HG03354 (cell line): ENCODE measurements around the gene CMTM8.
"Not testable (repeated sequence)": the region's sequence is repeated elsewhere in the genome, so short reads cannot be mapped to it uniquely, and the experiment has no call there.

Experiments used
- ATAC-seq: cut with Tn5 transposase; IDR thresholded peaks from one replicate; pipeline ENCODE4 v1.9.1; 2021; ENCODE audit warnings: mild to moderate bottlenecking; ENCODE audit not compliant: unreplicated experiment, poor library complexity, severe bottlenecking

Gene CMTM8, protein sequence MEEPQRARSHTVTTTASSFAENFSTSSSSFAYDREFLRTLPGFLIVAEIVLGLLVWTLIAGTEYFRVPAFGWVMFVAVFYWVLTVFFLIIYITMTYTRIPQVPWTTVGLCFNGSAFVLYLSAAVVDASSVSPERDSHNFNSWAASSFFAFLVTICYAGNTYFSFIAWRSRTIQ

GRCh38 chr3:32238453-32239306 is at the start of gene CMTM8:
TSS of gene CMTM8 (plus strand) at chr3:32238680. CDS start at chr3:32238973, 293 bp downstream.
- ATAC-seq: peak; percentile 67

DNA sequence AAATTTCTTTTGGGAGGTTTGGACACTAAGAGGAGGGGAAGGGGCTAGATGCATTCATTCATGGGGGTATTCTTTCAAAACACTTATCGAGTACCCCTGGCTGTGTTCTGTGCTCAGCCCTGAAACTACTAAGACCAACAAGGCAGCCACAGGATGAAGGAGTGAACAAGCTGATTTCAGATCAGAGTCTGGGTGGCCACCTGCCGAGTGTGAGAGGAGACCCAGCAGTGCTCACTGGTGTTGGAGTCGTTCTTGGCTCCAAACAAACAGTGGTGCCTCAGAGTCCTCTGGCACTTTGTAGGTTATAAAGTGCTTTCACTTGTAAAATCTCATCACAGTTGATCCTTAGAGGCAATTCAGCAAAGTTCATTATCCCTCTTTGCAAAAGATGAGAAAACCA is 48.8 kb upstream of the CMTM8 start:
- no peak for ATAC-seq

- not testable (repeated sequence) for ATAC-seq
Measured at GRCh38 chr3:32190556-32190955, 47.9 kb upstream of the CMTM8 start.

- ATAC-seq: no peak
Measured at GRCh38 chr3:32193101-32193500, 45.4 kb upstream of the CMTM8 start.

DNA sequence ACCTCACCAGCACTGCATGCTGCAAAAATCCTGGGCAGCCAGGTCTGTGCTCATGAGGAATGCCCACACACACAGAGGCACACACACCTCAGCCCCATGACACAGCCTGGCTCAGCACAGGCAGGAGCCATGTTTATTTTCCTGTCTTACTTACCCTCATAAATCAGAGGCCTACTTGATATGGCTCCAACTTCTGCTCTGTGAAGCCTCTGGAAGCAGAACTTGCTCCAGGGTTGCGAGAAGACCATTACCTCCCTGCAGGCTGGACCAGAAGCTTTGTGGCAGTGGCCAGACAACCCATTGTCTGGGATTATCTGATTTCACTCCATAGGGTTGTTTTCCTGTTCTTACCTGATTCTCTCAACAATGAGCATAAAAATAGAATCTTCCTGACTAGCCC is 43.8 kb upstream of the CMTM8 start:
- ATAC-seq: no peak

DNA sequence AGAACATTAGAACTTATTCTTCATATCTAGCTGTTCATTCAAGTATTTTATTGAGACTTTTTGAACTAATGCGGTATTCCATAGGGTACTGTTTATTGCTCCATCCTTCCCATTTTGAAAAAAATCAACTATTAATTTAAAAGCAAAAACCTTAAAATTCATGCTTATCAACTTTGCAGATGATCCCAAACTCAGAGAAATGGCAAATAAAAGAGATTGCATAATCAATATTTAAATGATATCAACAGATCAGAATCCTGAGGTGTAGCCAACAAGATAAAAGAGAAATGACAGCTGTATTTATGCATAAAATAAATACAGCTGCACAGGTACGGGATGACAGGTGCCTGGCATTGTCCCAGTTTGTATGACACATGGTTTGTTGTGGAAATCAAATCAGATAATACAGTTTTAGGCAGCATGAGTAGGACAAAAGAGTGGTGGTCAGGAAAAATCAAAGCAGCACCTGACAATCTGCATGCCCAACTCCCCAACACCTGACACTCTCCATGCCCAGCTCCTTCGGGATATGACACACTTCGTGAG is 42.4 kb upstream of the CMTM8 start:
- ATAC-seq: no peak

DNA sequence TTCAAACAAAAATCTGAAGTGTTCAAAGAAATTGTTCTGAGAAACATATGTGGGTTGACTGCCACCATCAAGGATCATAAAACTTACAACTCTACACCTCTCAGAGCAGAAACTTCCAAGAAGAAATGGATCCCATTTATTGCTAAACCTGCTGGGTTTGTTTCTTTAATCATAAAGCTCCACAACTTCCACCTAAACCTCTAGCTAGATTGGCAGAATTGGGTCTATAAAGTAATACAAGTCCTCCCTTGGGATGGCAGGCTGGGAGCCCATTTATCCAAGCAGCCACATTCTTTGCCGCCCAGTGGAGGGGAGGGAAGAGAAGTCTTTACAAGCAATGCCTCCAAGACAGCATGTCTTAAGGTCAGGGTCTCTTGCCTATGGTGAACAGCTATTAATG is 40.5 kb upstream of the CMTM8 start:
- ATAC-seq: no peak

DNA sequence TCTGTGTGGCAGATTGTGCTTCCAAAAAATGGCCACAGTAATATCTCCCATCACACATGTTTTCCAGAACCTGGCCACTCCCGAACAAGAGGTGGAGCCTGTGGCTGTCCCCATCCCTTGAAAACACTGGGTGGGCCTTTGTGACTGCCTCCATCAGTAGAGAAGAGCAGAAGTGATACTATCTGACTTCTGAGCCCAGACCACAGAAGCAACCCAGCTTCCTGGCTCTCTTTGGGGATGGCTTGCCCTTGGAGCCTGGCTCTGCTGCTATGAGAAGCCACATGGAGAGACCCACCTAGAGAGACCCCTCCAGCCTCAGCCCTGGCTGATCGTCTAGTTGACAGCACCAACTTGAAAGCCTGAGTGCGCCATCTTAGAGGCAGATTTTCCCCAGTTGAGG is 39.8 kb upstream of the CMTM8 start:
- no peak for ATAC-seq

- no peak for ATAC-seq
Measured at GRCh38 chr3:32200490-32200889, 38.0 kb upstream of the CMTM8 start.

DNA sequence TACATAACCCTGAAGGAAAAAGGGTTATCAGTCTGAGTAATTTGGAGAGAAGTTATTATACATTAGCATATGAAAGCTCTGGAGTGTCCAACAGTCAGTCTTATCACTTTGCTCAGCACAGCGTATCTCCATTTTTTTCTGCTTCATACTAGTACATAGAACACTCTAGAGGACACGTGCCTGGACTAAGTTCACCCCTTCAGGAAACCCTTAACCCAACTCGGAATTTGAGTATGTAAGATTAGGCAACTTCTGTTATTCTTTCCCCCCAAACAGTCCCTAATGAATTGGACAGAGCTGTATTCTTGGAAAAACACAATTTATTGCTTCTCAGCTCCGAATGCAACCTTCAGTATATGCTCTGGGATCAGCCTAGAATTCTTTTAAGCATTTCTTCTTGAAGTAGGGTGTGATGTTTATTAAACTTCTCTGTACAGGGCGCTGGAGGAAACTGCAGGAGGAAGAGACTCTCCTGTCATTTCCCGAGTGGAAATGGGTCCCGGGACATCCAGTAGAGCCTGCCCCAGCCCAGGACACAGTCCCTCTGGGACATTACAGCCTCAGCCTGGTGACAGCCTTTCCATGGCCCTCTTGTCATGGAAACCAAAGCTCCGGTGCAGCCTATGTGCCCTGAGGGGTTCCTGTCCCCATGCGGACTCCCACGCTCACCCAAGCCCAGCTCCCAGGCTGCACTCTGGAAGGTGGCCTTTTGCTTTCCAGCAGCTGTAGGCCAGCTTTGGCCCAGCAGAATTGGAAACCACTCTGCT is 37.3 kb upstream of the CMTM8 start:
- ATAC-seq: no peak

DNA sequence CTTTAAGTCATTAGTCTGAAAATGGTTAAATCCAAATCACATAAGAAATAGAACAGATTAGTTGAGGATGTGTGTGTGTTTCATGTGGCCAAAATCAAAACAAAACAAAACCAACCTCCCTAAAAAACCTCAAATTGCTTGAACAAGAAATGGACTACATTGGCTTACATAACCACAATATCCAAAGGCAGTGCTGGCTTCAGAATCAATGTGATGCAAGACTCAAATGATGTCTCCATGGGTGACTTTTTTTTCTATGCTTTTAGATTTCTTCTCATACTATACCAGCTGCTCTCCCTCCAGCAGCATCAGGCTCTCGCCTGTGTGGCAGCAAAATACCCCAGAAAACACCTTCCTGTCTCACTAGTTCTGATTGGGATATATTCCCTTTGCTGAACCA is 36.0 kb upstream of the CMTM8 start:
- ATAC-seq: no peak

DNA sequence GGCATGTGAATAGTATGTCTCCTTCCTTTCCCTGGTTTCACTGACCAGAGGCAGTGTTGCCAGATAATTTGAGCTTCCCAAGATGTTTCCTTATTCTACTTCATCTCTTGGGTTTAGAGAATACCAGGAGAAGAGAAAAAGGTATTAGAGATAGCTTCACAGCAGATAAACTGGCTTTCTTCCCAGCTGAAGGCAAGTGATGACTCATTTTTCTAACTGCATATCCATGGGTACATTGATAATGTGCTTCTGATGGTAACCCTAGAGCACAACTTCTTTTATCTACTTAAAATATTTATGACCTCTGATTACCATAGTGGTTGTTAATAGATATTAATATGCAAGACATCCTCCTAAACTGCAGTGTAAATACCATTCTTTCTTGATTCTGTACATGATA is 34.6 kb upstream of the CMTM8 start:
- ATAC-seq: no peak

GRCh38 chr3:32208447-32208846 is 30.0 kb upstream of the CMTM8 start:
- ATAC-seq: no peak

DNA sequence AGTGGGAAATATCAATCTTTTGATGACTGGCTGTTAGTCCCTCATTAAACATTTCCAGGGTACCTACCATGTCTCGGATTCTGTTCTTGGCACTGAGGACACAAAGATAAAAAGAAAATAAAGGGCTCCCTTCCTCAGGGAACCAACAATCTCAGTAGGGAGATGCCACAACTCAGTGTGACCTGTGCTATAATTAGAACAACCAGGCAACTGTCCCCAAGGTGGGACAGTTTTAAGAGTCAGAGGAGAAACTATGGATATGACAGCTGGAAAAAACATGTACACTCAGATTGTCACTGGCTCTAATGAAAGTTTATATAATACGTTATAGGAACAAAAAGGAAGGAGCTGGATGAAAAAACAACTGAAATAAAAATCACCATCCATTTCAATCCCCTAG is 23.3 kb upstream of the CMTM8 start:
- no peak for ATAC-seq

GRCh38 chr3:32216172-32216783 is 22.2 kb upstream of the CMTM8 start:
- ATAC-seq: no peak

DNA sequence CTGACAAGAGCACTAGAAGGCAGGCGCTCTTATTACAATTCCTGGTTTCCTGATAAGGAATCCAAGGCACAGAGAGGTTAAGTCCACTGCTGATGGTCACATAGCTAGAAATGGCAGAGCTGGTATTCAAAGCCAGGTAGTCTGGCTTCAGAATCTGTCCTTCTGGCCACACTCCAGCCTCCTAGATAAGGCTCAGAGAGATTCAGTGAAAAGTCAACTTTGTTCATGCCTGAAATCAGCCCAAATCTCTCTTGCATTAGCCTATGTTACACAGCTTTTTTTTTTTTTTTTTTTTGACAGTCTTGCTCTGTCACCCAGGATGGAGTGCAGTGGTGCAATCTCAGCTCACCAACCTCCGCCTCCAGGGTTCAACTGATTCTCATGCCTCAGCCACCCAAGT is 21.1 kb upstream of the CMTM8 start:
- ATAC-seq: no peak

DNA sequence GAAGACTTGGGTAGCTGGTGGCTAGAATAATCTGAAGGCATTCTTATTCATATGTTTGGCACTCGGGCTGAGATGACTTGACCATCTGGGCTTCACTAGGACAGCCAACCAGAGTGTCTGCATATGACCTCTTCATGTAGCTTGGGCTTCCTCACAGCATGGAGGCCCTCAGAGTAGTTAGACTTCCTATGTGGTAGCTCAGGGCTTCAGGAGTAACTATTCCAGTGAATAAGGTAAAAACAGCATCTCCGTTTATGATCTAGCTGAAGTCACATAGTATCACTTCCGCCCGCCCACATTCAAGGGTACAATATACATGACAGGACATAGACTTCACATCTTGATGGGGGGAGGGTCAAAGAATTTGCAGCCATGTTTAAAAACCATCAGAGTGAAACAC is 18.9 kb upstream of the CMTM8 start:
- no peak for ATAC-seq

GRCh38 chr3:32220006-32220405 is 18.5 kb upstream of the CMTM8 start:
- ATAC-seq: no peak

DNA sequence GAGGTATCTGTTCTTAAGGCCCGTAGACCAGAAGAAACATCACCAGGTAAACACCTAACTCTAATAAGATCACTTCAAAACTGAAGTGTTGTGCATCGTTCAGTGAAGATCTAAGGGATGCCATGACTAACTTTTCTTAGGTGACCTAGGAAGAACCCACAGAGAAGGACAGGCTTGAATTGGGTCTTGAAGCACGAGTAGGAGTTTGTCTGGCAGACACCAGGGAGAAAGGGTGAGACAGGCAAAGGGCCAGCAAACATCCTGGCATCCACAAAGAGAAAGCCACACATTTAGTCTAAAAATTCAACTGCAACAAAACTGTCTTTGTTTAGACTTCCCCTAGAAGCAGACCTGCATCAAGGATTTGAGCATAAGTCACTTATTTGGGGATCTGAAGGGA is 15.5 kb upstream of the CMTM8 start:
- no peak for ATAC-seq

DNA sequence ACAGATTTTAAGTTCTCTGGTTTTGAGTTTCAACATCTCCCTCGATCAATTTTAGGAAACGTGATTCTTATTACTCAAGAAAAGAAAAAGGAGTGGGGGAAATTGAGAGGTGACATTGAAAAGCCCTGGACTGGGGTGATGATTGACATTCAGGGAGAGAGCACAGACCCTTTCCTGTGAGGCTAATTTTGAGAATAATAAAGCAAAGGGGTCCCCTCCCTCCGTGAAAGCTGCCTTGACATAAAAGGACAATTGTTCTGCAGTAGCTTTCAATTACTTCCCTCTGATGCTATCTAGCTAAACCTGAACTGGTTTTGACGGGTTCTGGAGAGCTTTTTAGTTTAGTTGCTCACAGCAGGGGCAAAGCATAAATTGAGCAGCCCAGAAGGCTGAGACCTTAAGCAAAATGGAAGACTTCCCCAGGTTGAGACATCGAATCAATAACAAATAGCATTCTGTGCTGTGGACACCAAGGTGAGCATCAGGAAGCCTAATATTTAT is 14.4 kb upstream of the CMTM8 start:
- no peak for ATAC-seq
